GM18861 (cell line): ENCODE data around the gene LAMB2.

Experiments
- ATAC-seq: cut with Tn5 transposase; IDR thresholded peaks from one replicate; pipeline ENCODE4 v1.9.1; 2021; ENCODE audit not compliant: unreplicated experiment

LAMB2 gene

DNA sequence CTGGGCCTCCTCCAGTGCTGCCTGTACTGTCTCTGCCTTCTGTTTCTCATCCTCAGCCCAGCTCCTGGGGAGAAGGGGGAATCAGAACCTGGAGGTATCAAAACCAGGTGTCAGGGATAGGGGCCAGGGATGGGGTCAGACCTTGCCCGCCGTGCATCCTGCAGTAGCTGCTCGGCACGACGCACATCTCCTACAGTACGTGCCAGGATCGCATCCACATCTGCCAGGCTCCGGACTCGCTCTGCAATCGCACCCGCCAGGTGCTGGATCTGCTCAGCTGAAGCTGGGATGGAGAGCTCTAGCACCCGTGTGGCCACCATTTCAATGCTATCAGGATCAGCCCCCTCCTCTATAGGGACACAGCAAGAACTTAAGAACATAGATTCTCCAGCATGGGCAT, 10.8 kb downstream of the LAMB2 start:
- no peak for ATAC-seq

DNA sequence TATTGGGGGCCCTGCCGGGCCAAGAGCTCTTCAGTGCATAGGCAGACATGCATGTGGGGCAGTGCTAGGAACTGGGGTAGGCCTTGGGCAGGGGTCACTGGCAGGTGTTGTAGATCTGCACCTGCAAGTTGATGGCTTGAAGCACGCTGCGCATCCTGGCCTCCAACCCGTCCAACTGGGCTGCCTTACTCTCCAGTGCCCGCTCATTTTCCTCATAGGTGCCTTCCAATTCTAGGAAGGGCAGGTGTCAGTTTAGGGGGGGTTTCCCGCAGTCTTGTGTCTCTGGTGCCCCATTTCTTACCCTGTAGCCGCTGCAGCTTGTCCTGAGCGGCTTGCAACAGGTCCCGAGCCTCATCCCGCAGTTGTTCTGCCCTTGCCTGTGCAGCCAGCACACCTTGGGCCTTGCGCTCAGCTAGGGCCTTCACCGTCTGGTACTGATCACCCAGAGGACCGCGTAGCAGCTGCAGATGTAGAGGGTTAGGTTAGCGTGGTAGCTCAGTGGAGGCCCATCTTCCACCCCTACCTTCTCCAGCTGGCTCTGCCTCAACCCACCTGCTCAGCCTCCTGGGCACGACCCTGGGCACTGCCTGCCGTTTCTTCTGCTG, 11.6 kb downstream of the LAMB2 start:
- no peak for ATAC-seq

DNA sequence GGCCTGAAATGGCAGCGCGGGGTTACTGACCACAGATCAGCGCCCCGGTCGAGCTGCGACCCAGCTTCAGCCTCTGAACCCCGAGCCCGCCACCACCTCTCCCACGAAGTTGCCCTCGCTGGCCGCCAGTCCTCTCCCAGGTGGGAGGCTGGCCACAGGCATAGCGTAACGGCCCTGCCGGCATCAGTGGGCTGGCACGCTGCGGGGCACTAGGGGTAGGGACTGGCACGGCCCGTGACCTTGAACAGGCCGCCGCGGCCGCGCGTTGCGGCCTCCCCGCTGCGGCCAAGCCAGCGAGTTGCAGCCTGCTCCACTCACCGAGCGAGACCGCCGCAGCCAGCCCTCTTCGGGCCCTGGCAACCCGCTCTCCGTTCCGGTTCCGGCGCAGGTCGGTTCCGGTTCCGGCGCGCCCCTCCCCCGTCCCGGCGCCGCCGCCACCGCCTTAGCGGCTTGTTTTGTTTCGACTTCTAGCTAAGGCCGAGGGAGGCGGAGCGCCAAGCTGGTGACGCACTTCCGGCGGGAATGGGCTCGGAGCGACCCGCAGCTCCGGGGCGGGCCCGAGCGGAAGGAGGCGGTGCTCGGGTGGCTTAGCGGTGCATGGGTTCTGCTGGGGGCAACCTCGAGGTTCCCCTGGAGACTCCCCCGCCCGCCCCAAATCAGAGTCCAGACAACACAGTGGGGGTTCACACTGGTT, 12.3 kb downstream of the LAMB2 start, which contains the start of gene USP19:
Gene USP19 (minus strand): TSS at position 386 of the 694 bp plus-strand sequence. CDS start 1,678 bp downstream, outside the sequence.
- peak; percentile 83 for ATAC-seq

DNA sequence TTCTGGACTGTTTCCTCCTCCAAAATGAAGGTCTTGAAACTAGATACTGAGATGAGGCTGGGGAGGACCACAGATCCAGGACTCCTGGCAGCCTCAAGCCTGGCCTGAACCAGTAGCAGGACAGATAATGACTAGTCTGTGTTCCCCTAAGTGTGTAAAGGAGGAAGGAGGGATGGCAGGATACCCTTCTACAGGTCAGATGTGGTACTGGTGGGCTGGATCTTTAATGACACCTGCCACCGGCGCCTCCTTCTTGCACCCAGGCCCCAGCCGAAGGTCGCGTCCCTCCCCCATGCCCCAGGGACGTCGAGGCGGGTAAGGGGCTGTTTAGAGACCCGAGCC, 12.8 kb downstream of the LAMB2 start:
- no peak for ATAC-seq

DNA sequence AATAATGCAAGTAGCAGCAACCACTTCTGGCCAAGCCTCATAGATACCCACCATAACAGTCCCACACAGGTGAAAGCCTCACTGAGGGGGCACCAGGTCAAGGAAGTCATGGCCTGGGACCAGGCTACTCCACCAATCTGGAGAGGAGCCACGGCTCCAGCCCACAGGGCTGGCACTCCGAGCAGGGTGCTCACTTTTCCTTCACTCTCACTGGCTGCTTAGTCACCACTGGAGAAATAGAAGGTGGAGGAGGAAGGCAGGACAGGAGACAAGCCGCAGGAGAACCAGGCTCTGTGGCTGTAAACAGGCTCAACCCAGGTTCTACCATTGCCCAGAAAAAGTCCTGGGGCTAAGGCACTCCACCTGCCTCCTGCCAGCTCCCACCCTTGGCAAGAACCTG, 13.4 kb downstream of the LAMB2 start:
- no peak for ATAC-seq

DNA sequence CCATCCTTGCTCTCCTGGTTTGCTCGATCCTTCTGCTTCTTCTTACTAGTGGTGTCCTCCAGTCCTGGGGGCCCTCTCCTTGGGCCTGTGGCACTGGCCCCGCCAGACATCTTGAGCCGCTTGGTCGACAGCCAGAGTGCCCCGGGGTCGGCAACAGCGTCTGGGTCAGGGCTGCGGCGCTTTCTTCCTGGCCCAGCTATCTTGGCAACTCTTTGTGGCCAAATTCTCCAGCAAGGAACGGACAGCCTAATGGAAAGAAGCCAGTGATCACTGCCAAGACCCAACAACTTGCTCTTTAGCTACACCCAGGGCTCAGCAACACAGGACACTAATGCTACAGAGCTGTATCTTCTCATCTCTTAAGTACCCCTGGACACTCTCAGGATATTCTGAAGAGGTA, 13.8 kb downstream of the LAMB2 start:
- no peak for ATAC-seq

DNA sequence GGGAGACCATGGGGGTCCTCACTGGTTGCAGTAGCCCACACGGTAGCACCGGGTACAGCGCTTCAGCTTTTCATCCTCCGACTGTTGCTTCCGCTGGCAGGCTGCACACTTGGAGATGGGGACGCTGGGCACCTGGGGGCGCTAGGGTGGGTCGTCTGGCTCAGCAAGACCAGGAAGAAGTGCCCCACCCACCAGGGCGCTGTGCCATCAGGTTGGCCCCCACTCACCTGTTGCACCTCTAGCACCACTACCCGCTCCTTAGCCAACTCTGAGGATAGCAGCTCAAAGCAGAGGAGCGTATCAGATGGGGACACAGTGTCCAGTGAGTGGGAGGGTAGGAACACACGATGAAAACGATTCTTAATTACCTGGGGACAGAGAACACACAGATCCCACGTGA, 20.6 kb downstream of the LAMB2 start:
- ATAC-seq: no peak

DNA sequence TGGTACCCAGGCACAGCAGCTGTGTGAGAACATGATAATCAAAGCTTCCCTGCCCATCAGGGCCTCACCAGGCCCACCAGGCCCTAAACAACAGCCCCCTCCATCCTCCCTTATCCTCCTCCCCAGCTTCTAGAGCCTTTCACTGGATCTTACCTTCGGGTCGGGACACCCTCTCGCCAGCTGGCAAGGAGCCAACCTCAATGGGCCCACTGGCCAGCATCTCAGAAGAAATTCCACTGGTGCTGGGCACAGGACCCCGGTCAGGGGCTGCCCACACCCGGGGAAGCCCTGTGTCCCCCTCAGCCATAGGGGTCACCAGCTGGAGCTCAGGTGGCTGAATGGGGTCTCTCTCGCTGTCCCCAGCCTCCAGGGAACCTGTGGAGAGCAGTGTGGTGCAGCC, 21.5 kb downstream of the LAMB2 start:
- ATAC-seq: no peak

DNA sequence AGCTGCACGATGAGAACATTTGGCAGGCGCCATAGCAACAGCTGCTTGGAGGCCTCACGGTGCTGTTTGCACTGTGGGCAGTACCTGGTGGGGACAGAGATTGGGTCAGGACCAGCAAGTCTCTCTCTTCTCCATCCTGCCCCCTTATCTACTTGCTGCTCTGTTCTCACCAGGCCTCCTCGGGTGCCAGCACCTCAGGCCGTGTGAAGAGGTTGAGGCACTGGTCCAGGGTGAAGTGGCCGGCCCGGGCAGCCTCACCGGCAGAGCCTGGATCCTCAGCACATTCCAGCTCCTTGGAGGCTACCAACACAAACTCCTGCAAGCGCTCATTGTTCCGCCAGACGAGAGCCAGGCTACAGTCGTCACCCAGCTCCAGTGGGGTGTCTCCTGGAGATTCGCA, 22.1 kb downstream of the LAMB2 start:
- no peak for ATAC-seq

DNA sequence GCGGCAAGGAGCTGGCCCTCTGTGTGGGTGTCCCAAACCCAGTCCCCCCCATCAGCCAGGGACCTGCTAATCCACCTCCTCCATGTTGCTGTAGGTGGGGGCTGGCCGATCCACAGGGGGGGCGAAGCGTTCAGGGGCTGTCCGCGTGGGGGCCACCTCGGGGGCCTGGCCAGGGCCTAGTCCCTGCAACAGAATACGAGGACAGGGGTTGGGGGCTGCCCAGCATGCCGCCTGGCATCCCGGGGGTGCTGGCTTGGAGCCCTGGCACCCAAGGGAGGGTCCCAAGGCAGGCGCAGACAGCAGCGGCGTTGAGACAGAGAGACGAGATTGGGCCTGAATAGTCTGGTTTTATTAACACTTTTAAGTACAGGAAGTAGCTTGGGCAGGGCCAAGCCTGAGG, 24.5 kb downstream of the LAMB2 start:
- no peak for ATAC-seq

DNA sequence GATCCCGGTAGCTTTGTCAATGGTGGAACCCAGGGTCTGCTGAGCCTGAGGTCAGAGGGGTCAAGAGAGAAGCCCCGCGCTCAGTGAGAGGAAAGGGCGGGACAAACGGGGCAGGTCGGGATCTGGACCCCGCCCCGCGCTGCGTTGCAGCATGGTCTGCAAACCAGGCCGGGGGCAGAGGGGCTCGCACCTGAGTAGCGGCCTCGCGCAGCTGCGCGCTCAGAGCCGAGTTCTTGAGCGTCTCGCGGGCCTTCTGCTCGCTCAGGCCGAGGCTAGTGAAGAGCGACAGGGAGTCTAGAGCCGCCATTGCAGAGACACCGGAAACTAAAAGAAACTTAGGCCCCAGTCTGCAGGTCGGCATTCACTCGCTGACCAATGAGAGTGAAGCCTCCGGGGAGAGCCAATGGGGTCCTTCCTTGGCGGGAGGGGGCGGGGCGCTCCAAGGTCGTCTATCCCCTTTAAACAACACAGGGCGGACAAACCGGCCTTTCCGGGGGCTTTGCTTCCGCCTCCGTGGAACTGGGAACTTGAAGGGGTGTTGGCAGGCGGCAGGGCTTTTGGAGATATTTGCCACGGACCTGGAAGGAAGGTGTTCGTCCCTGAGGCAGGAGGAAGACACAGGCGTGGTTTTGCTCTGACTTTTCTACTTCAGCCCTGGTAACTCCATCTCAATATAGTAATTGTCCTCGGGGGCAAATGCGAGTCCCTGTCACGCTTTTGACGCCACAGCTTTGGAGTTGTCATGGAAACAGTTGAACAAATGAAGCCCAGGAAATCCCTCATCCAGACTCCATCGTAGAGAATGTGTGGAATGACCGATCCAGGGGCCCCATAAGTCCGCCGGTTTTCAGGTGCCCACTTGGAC, 28.2 kb downstream of the LAMB2 start, which contains the start of gene QARS1:
Gene QARS1 (minus strand): TSS at position 331 of the 865 bp plus-strand sequence. CDS start 24 bp downstream, at position 307.
- peak; percentile 67 for ATAC-seq

DNA sequence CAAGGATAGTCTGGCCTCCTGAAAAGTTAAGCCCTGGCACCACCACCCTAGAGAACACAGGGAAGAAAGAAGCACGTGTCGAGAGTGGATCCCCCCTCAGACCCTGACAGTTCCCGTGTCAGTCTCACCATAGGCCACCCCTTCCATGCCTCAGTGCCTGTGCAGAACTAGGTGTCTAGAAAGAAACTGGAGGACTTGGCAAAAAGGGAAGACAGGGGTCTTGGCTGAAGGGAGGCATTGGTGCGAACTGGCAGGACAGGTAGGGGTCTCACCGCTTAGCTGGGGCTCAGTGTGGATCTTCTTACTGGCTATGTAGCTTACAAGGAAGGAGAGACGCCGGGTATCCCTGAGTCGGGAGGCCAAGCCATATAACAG, 28.8 kb downstream of the LAMB2 start:
- no peak for ATAC-seq

DNA sequence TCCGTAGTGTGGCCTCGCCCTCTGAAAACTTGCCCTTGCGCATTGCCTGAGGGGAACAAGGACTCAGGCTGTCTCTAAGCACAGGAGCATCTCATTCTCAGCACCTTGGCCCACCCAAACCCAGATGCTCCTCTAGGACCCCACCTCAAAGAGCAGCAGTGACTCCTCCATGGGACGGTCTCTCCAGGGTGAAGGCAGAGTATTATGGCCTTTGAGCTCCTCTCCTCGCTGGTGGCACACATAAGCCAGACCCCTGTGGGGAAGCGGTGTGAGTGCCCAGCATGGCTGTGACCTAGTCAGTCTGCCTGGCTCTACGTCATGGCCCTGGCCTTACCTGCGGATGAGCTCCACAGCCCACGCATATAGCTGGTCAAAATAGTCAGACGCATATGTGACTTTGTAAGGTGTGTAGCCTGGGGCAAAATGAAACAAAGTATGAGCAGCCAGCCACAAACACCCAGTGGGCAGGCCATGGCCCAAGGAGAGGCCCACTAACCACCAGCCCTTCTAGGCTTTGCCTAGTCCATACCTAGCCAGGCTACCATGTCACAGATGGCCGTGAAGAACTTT, 32.7 kb downstream of the LAMB2 start:
- ATAC-seq: no peak

DNA sequence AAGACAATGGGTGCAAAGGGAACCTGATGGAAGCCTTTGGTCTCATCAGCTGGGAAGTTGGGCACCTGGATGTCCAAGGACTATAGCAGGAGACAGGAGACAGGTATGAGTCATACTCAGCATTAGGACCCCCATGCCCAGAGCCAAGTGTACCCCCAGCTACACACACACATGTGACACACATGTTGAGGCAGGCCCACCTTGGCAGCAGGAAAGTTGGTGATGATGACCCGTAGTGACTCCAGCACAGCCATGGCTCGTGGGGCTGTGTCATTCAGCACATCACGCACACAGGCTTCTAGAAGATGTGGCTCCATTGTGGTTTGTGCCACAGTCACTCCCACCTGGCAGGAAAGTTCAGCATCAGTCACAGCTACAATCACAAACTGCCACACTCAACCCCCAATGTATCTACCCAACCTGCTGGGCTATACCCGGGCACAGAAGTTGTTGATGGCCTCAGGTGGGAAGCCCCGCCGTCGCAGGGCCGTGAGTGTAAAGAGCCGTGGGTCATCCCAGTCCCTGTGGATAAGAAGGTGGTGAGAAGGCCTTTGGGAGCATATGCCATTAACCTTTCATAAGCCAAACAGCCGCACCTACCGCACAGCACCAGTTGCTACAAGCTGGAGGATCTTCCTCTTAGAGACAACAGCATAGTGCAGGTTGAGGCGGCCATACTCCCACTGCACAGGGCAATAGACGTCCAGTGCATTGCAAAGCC, 33.8 kb downstream of the LAMB2 start:
- ATAC-seq: no peak

DNA sequence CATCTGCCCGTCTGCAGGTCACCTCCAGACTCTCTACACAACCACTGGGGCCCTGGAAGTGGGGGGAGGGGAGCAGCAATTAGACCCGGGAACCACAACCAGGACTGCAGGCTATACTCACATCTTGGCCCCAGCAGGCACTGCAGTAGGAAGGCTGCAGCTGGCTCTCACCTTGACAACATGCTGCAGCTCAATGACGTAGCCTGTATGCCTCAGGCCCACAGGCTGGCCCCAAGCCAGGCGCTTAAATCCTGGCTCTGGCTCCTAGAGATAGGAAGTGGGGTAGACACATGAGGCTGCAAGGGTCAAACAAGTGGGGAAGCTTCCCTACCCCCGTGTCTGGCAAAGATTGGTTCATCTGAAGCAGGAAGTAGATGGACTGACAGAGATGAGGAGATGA, 34.4 kb downstream of the LAMB2 start:
- ATAC-seq: no peak

DNA sequence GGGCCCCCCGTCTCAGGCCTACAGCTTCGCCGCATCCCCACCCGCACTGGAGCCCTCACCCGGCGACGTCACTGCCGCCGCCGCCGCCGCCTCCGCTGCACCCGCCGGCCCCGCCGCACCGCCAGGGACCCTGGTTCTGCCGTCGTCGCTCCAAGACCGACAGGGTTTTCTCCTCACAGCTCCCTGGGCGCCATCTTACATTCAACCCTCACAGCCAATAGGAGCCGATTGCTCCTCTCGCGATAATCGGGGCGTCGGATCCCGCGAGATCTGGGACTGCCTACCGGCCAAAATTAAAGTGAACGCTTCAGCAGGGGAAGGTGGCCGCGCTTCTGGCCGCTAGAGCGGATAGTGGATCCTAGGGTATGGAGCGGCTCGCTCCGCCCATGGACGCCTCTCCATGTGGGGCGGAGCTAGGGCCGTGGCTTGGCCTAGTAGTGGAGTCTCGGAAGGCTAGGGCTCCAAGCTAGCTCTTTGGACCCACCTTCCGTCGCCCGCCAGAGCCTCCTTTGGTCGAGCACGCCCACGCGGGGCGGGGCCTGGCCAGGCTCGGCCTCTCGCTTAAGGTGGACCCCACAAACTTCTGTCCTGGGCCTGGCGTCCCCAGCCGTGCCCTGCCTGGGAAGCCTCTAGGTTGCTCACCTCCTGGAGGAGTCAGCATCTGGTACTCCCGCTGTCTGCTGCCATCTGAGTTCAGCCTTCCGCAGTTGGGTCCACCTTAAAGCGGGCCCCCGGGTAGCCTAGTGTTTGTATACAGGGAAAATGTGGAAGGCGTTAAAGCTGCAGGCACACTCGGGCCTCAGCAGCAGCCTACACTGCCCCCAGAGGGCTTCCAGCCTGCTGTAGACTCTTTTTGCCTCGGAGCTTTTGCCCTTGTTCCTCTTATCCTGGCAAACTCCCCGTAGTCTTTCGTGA, 38.7 kb downstream of the LAMB2 start, which contains the start of gene QRICH1:
Gene QRICH1 (minus strand): TSS at position 219 of the 915 bp plus-strand sequence. CDS start 17,054 bp downstream, outside the sequence.
- peak; percentile 65 for ATAC-seq

DNA sequence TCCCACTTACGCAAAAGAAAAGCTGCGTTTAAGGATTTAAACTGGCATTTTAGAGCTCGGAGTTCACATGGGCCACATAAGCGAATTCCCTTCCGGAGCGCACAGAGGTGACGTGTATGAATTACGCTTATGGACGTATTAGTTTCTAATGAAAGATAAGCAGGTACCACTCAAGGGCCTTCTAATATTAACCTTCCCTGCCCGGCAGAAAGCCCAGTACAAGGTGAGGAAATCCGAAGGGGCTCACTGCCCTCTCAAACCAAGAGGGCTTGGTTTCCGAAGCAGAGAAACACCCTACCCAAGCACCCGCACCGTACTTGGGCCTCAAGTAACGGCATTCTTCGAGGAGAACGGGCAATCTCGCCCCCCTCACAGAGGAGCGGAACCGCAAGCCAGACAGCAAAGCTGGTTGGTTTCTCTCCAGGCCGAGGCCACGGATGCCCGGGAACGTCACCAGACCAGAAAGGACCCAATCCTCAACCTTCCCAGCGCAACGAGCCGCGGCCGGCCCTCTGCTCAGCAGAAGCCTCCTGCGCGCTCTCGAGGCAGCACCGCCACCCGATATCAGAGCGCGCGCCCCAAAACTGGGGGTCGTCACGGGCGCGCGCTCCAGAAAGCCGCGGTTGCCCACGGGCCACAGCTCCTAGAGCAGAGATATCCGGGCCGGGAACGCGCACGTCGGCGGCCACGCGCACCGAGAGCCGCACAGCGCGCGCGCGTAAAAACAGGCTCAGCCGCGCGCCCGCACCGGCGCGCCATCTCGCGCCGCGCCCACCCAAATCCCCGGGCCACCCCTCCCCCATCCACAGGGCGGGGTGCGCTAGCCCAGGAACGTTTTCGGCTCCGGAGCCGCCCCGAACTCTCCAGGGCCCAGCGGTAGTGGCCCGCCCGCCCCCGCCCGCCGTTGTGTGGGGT, 39.7 kb downstream of the LAMB2 start:
- ATAC-seq: peak; percentile 37

DNA sequence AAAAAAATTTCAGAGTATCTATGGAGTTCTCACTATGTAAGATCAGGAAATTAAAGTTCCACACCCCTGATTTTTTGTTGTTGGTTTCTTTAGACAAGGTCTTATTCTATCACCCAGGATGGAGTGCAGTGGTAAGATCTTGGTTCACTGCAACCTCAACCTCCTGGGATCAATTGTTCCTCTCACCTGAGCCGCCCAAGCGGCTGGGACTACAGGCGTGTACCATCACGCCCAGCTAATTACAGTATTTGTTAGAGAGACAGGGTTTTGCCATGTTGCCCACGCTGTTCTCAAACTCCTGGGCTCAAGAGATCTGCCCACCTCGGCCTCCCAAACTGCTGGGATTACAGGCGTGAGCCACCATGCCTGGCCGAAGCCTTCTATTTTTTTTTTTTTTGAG, 51.4 kb downstream of the LAMB2 start:
- no peak for ATAC-seq

DNA sequence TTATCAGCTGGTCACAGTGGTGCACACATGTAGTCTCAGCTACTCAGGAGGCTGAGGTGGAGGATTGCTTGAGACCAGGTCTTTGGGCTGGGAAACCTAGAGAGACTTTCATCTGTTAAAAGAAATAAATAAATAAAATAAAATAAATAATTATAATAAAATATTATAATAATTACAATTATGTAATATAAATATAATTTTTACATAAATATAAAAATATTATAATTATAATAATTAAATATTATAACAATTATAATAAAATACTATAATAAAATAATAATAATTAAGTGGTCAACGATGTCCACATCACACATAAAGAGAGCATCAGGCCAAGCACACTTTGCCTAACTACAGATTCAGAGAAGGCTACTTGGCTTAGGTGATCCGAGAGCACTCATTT, 53.6 kb downstream of the LAMB2 start:
- ATAC-seq: no peak
